MV-4-11 (cell line): ENCODE results near the gene ZFAND2B.

Experiments
- DNase-seq: peaks from one replicate; lab custom pipeline; 2025; lab: John Stamatoyannopoulos, UW

The ZFAND2B gene

GRCh38 chr2:219220652-219221402 lies 14.2 kb downstream of the ZFAND2B start:
- no peak for DNase-seq

- DNase-seq = no peak
Measured at GRCh38 chr2:219221957-219222518, 15.5 kb downstream of the ZFAND2B start.

- DNase-seq = no peak
Measured at GRCh38 chr2:219223831-219224610, 17.4 kb downstream of the ZFAND2B start.

- peak; percentile 91 for DNase-seq
Measured at GRCh38 chr2:219225350-219225749, 18.8 kb downstream of the ZFAND2B start.

- DNase-seq = peak; percentile 2
Measured at GRCh38 chr2:219228041-219228910, 21.7 kb downstream of the ZFAND2B start.

- DNase-seq = no peak
Measured at GRCh38 chr2:219228911-219229304, 22.3 kb downstream of the ZFAND2B start.

GRCh38 chr2:219229305-219230058 lies 22.9 kb downstream of the ZFAND2B start, which contains the start of the genes ANKZF1 and ATG9A:
TSS of gene ANKZF1 (plus strand) at chr2:219229806. CDS start at chr2:219230258, 452 bp downstream.
TSS of gene ATG9A (minus strand) at chr2:219229636. CDS start at chr2:219228024, 1,612 bp downstream.
- peak; percentile 98 for DNase-seq

GRCh38 chr2:219230059-219230540 lies 23.5 kb downstream of the ZFAND2B start:
- peak; percentile 6 for DNase-seq

GRCh38 chr2:219234331-219234730 lies 27.7 kb downstream of the ZFAND2B start:
- DNase-seq = no peak

GRCh38 chr2:219243291-219243761 lies 36.7 kb downstream of the ZFAND2B start:
- no peak for DNase-seq

GRCh38 chr2:219244789-219245147 lies 38.2 kb downstream of the ZFAND2B start:
- DNase-seq = no peak

GRCh38 chr2:219245148-219245898 lies 38.7 kb downstream of the ZFAND2B start, which contains the start of the genes GLB1L and STK16:
TSS of gene GLB1L (minus strand) at chr2:219245444. CDS start at chr2:219243573, 1,871 bp downstream.
TSS of gene STK16 (plus strand) at chr2:219245479. CDS start at chr2:219246000, 521 bp downstream.
- peak; percentile 87 for DNase-seq

- no peak for DNase-seq
Measured at GRCh38 chr2:219245899-219246230, 39.3 kb downstream of the ZFAND2B start.

GRCh38 chr2:219246559-219246958 lies 40.0 kb downstream of the ZFAND2B start:
- DNase-seq = no peak

GRCh38 chr2:219247678-219248642 lies 41.4 kb downstream of the ZFAND2B start:
- peak; percentile 44 for DNase-seq

- no peak for DNase-seq
Measured at GRCh38 chr2:219248845-219249202, 42.2 kb downstream of the ZFAND2B start.

GRCh38 chr2:219249203-219249980 lies 42.8 kb downstream of the ZFAND2B start:
- peak; percentile 43 for DNase-seq
